Measurements from ENCODE around the gene OGT.

- TF ChIP-seq CTCF (IDR thresholded peaks at IDR 0.05) (no peak), POLR2A (IDR thresholded peaks at IDR 0.05) (no peak)
Measured at GRCh38 chrX:71565474-71566041, 32.7 kb downstream of the OGT start.

All from esophagus squamous epithelium (tissue), 4 donors.